ENCODE data around the gene RPS6KC1.
A peak's percentile ranks its signal among the peaks of the same experiment; 100 is the strongest.

The RPS6KC1 gene

DNA sequence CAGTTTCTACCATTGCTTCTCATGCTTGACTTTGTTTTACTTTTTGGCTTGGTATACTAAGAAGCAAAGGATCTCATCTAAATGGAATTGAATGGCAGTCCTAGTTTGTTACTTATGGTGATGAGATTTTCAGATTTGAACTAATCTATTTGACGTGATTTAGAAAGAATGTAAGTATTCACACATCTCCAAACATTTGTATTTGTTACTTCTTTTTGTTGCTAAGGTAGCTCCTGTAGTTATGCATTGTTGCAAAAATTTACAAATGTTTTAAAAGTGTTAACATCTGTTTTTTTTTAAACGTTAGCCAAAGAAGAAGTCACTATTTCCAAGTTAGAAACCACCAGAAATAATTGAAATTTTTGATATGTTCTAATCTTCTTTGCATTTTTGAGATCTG lies 222.5 kb downstream of the RPS6KC1 start:
- no peak overlapping the region for H3K4me3 Mint-ChIP-seq
- H3K27ac Mint-ChIP-seq (ENCODE audit: low read depth), result no peak overlapping the region
- ATAC-seq (replicated peaks; ENCODE audit: extremely low read depth, poor library complexity, severe bottlenecking), result no peak
- no peaks in the 10 kb centered on the region for H3K4me1 Mint-ChIP-seq
- no peaks in the 10 kb centered on the region for H3K27me3 Mint-ChIP-seq
- no peak for DNase-seq (ENCODE audit: low spot score in 2 of 2)
- peaks cover 13% of the 10 kb centered on the region for H3K36me3 Mint-ChIP-seq (ENCODE audit: insufficient read depth)
- H3K9me3 Mint-ChIP-seq, result no peaks in the 10 kb centered on the region

DNA sequence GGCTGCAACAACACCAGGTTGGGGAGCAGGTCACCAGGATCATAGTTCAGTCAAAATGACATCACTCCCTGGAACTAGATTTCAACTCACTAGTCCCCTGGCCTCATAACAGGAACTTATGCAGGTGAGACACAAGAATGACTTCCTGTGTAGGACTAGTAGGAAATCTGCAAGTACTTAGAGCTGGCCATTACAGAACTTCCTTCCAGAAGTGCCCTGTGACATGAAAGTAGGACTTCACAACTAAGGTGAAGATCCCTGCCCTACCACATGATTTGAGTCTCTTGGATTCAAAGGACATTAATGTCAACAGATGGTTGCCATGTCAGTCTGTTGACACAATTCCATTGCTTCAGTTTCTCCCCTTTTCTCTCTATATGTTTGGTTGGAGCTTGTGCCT lies 223.1 kb downstream of the RPS6KC1 start:
- Mint-ChIP-seq H3K27me3 (no peaks in the 10 kb centered on the region), H3K4me3 (no peak overlapping the region), H3K4me1 (no peaks in the 10 kb centered on the region), H3K36me3 (ENCODE audit: insufficient read depth) (peaks cover 13% of the 10 kb centered on the region), H3K9me3 (no peaks in the 10 kb centered on the region), H3K27ac (ENCODE audit: low read depth) (no peak overlapping the region)
- no peak for DNase-seq (ENCODE audit: low spot score in 2 of 2)
- no peak for ATAC-seq (replicated peaks; ENCODE audit: extremely low read depth, poor library complexity, severe bottlenecking)

DNA sequence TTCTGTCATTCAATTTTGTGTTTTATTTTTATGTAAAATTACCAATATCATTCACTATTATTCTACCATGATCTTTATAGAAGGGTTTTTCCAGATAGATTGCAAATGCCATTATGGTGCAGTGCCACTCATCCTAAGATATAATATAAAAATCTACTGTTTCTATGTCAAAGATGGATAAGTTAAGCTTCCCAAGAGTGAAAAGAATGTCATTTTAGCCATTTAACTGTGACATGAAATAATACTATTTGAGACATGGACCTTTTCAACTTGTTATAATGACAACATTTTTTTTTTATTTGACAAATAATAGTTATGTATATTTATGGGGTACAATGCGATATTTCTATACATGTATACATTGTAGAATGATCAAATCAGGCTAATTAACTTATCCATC lies 224.3 kb downstream of the RPS6KC1 start:
- peaks cover 13% of the 10 kb centered on the region for H3K36me3 Mint-ChIP-seq (ENCODE audit: insufficient read depth)
- no peak for ATAC-seq (replicated peaks; ENCODE audit: extremely low read depth, poor library complexity, severe bottlenecking)
- no peaks in the 10 kb centered on the region for H3K27me3 Mint-ChIP-seq
- no peaks in the 10 kb centered on the region for H3K4me1 Mint-ChIP-seq
- no peak overlapping the region for H3K27ac Mint-ChIP-seq (ENCODE audit: low read depth)
- no peaks in the 10 kb centered on the region for H3K9me3 Mint-ChIP-seq
- no peak for DNase-seq (ENCODE audit: low spot score in 2 of 2)
- no peak overlapping the region for H3K4me3 Mint-ChIP-seq

DNA sequence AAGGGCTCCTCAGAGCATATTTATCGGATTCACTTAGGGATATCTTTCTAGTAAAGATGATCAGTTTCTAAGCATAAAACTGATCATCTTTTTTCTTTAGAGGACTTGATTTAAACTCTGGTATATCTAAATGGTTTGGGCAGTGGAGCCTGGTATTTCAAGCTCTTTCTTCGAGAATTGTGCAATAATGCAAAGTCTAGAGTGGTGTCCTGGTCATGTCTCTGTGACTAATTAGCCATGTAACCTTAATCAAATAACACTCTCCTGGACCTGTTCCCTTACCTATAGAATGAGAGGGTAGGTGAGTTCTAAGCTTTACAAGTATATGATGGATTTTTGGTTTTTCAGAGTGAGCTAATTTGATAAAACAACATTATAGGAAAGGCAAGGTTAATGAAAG lies 225.2 kb downstream of the RPS6KC1 start:
- DNase-seq (ENCODE audit: low spot score in 2 of 2) (no peak), ATAC-seq (replicated peaks; ENCODE audit: extremely low read depth, poor library complexity, severe bottlenecking) (no peak)
- Mint-ChIP-seq H3K9me3 (no peaks in the 10 kb centered on the region), H3K4me1 (no peaks in the 10 kb centered on the region), H3K4me3 (no peak overlapping the region), H3K27ac (ENCODE audit: low read depth) (no peak overlapping the region), H3K27me3 (no peaks in the 10 kb centered on the region), H3K36me3 (ENCODE audit: insufficient read depth) (peaks cover 10% of the 10 kb centered on the region)

DNA sequence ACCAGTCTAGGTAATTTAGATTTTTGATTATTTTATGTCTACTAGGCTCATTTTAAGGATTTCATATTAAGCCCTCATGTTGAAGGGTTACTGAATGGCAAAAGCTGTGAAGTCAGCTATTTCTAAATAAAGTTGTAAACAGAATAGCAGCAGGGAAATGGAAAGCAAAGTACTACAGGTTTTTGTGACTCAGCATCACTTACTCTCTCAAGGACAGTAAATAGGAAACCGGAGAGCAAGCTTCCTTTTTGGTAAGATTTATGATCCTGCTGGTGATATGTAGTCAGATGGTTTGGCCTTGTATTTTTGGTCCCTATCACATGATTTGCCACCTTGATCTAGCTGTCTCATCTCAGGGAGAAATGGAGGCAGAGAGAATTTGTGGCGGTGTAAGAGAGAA lies 226.0 kb downstream of the RPS6KC1 start:
- Mint-ChIP-seq H3K27ac (ENCODE audit: low read depth) (no peak overlapping the region), H3K36me3 (ENCODE audit: insufficient read depth) (peaks cover 10% of the 10 kb centered on the region), H3K4me3 (no peak overlapping the region), H3K9me3 (no peaks in the 10 kb centered on the region), H3K27me3 (no peaks in the 10 kb centered on the region), H3K4me1 (no peaks in the 10 kb centered on the region)
- ATAC-seq (replicated peaks; ENCODE audit: extremely low read depth, poor library complexity, severe bottlenecking) (no peak), DNase-seq (ENCODE audit: low spot score in 2 of 2) (no peak)

DNA sequence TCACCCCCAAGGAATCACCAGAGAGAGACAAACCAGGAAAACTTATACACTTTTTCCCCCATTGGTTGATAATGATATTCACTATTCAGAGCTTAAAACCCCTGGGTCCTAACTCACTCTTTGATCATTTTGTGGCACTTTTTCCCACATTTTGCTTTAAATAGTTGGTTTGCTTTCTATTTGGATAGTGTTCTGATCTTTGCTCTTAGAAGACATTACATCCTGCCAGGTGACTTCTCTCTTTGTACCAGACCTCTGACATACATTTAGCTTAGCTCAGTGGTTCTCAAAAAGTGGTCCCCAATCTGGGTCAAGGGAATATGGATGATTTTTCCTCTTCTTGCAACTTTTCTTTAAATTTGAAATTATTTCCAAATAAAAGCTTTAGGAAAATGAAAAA lies 228.4 kb downstream of the RPS6KC1 start:
- Mint-ChIP-seq H3K4me3 (no peak overlapping the region), H3K27me3 (no peaks in the 10 kb centered on the region), H3K4me1 (no peaks in the 10 kb centered on the region), H3K36me3 (ENCODE audit: insufficient read depth) (peaks cover 5% of the 10 kb centered on the region), H3K9me3 (no peaks in the 10 kb centered on the region), H3K27ac (ENCODE audit: low read depth) (no peak overlapping the region)
- DNase-seq (ENCODE audit: low spot score in 2 of 2) (no peak), ATAC-seq (replicated peaks; ENCODE audit: extremely low read depth, poor library complexity, severe bottlenecking) (no peak)

DNA sequence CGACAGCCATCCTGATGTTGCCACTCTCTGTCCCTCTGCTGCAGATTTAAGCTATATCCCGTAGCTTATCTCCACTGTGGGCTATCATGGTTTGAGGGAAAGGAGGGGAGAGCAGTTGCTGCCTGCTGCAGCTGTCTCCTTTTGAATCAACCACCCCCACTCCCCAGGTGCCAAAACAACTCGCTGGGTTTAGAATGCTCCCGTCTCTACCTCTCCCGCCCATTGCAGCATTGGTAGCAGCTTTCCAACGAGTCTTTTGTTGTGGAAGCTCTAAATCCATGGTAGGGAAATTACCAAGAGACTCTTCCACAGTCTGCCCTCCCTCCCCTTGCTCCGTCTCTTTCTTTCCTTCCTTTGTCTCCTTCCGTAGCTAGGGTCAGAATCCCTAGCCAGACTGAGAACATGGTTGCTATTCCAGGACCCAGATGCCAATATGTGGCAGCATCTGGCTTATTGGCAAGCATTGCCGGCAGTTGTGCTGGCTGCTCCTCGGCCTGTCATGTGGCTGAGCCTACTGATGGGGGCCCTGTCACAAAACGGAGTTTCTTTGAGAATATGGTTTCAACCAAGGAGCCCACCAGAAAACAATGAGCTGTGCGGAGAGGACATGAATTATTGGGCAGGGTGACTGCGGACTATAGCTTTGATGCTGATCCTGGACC lies 230.7 kb downstream of the RPS6KC1 start:
- H3K4me1 Mint-ChIP-seq, result no peaks in the 10 kb centered on the region
- no peak overlapping the region for H3K27ac Mint-ChIP-seq (ENCODE audit: low read depth)
- H3K36me3 Mint-ChIP-seq (ENCODE audit: insufficient read depth), result no peaks in the 10 kb centered on the region
- no peaks in the 10 kb centered on the region for H3K27me3 Mint-ChIP-seq
- no peak overlapping the region for H3K4me3 Mint-ChIP-seq
- H3K9me3 Mint-ChIP-seq, result no peaks in the 10 kb centered on the region
- no peak for ATAC-seq (replicated peaks; ENCODE audit: extremely low read depth, poor library complexity, severe bottlenecking)
- DNase-seq (ENCODE audit: low spot score in 2 of 2), result no peak

DNA sequence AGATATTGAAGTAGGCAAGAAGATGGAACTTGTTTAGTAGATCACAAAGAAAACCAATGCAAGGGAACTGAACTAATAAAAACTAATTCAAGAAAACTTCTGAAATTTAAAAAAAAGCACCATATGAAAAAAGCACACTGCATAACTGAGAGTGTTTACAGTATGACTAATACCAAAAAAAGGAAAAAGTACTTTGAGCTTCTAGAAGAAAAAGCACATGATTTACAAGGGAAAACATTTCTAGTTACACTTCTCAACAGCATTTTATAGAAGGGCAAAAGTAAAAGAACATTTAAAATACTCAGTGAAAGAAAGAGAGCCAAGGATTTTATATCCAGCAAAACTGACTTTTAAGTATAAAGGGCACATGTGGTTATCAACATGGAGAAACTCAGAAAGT lies 233.6 kb downstream of the RPS6KC1 start:
- H3K4me1 Mint-ChIP-seq, result no peaks in the 10 kb centered on the region
- H3K9me3 Mint-ChIP-seq, result no peaks in the 10 kb centered on the region
- no peak overlapping the region for H3K4me3 Mint-ChIP-seq
- H3K27ac Mint-ChIP-seq (ENCODE audit: low read depth), result no peak overlapping the region
- DNase-seq (ENCODE audit: low spot score in 2 of 2) (no peak), ATAC-seq (replicated peaks; ENCODE audit: extremely low read depth, poor library complexity, severe bottlenecking) (no peak)
- H3K36me3 Mint-ChIP-seq (ENCODE audit: insufficient read depth), result no peaks in the 10 kb centered on the region
- no peaks in the 10 kb centered on the region for H3K27me3 Mint-ChIP-seq

DNA sequence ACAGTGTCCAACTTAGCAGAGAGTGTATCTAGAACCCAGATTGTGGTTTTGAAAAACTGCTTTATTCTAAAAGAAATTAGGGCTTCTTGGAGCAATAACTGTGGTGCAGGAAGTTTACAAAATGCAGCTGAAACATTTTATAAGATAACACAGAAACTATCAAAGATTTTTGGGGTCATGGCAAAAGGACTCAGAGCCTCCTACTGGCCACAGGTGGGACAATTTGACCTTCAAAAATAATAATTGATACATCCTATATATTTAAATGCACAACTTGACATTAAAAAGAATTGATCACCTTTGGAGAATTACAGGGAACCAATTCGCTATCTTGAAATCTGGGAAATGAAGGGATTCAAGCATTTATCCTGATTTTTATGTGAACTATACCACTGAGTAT lies 235.2 kb downstream of the RPS6KC1 start:
- no peak for DNase-seq (ENCODE audit: low spot score in 2 of 2)
- Mint-ChIP-seq H3K27ac (ENCODE audit: low read depth) (no peak overlapping the region), H3K4me3 (no peak overlapping the region), H3K9me3 (no peaks in the 10 kb centered on the region), H3K27me3 (no peaks in the 10 kb centered on the region), H3K36me3 (ENCODE audit: insufficient read depth) (no peaks in the 10 kb centered on the region), H3K4me1 (no peaks in the 10 kb centered on the region)
- ATAC-seq (replicated peaks; ENCODE audit: extremely low read depth, poor library complexity, severe bottlenecking), result no peak

DNA sequence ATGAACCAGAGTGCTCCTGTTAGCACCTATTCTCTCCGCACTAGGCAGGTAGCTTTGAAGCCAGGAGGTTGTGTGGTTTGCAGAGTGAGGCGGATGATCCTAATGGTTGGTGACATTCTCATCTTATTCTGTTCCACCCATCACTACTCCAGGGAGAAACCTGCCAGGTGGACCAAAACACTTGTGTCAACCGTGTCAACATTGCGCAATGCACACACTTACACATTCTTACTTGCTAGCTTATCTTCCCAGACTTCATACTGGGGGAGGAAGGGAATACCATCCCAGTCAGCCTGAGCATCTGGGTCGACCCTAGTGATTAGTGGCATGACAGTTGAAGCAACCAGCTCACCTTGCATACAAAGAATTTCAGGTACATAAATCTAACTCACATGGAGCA lies 236.9 kb downstream of the RPS6KC1 start:
- no peaks in the 10 kb centered on the region for H3K4me1 Mint-ChIP-seq
- no peaks in the 10 kb centered on the region for H3K36me3 Mint-ChIP-seq (ENCODE audit: insufficient read depth)
- no peaks in the 10 kb centered on the region for H3K27me3 Mint-ChIP-seq
- ATAC-seq (replicated peaks; ENCODE audit: extremely low read depth, poor library complexity, severe bottlenecking), result no peak
- H3K4me3 Mint-ChIP-seq, result no peak overlapping the region
- peak overlapping the region; percentile 51 for H3K27ac Mint-ChIP-seq (ENCODE audit: low read depth)
- H3K9me3 Mint-ChIP-seq, result no peaks in the 10 kb centered on the region
- no peak for DNase-seq (ENCODE audit: low spot score in 2 of 2)

DNA sequence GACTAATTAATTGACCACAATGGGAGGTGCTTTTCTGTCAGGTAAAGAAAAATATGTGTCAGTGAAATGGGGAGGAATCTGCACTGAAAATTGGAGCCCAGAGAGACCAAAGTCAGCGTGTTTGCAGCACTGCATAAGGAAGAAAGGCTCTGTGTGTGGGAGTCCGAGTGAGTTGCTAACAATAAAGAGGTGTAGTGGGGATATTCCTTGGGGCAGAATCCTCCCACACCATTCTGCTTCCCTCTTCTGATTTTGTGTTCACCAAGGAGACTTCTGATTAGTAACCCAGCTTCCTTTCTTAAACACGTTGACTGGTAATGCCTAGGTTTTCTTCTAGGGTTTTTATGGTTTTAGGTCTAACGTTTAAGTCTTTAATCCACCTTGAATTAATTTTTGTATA lies 240.5 kb downstream of the RPS6KC1 start:
- Mint-ChIP-seq H3K4me1 (no peaks in the 10 kb centered on the region), H3K27me3 (no peaks in the 10 kb centered on the region), H3K4me3 (no peak overlapping the region), H3K36me3 (ENCODE audit: insufficient read depth) (no peaks in the 10 kb centered on the region), H3K27ac (ENCODE audit: low read depth) (no peak overlapping the region), H3K9me3 (peaks cover 6% of the 10 kb centered on the region)
- ATAC-seq (replicated peaks; ENCODE audit: extremely low read depth, poor library complexity, severe bottlenecking) (no peak), DNase-seq (ENCODE audit: low spot score in 2 of 2) (no peak)

DNA sequence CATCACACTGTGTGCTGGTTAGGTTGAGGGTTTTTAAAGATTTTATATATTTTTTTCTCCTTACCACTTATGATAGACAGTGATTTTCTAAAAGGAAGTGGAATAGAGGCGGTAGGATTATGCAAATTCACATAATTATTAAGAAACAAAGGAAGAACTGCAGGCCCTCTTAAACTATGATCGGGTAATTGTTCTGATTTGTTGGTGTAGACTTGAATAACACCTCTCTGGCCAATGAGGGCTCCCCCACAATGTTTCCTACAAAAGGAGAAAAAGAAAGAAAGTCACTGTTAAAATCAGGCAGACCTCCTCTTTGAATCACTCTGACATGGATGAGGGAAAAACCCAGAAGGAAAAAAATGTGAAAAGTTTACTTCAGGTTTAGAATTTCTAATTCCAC lies 241.6 kb downstream of the RPS6KC1 start:
- Mint-ChIP-seq H3K4me3 (no peak overlapping the region), H3K36me3 (ENCODE audit: insufficient read depth) (no peaks in the 10 kb centered on the region), H3K4me1 (no peaks in the 10 kb centered on the region), H3K27me3 (no peaks in the 10 kb centered on the region), H3K9me3 (peaks cover 6% of the 10 kb centered on the region), H3K27ac (ENCODE audit: low read depth) (no peak overlapping the region)
- no peak for DNase-seq (ENCODE audit: low spot score in 2 of 2)
- ATAC-seq (replicated peaks; ENCODE audit: extremely low read depth, poor library complexity, severe bottlenecking), result no peak

DNA sequence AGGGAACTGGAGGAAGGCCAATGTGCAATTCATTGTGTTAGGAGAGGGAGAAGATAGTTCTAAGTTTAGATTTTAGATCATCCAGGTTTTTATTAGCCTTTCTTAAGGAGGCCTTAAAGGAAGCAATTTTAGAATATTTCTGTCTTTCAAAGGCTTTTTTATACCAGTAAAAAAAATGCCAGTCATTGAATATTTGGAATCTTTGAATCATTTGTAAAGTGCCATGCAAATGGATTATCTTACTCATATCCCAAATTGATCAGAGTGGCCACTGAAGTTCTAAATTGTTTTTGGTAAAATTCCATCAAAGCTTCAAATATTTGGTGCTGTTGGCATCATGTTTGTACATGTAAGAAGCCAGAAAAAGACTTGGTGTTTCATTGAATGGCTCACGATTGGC lies 244.8 kb downstream of the RPS6KC1 start:
- peaks cover 6% of the 10 kb centered on the region for H3K9me3 Mint-ChIP-seq
- no peaks in the 10 kb centered on the region for H3K36me3 Mint-ChIP-seq (ENCODE audit: insufficient read depth)
- no peak overlapping the region for H3K4me3 Mint-ChIP-seq
- H3K27me3 Mint-ChIP-seq, result no peaks in the 10 kb centered on the region
- H3K27ac Mint-ChIP-seq (ENCODE audit: low read depth), result no peak overlapping the region
- H3K4me1 Mint-ChIP-seq, result no peaks in the 10 kb centered on the region
- no peak for ATAC-seq (replicated peaks; ENCODE audit: extremely low read depth, poor library complexity, severe bottlenecking)
- DNase-seq (ENCODE audit: low spot score in 2 of 2), result no peak

DNA sequence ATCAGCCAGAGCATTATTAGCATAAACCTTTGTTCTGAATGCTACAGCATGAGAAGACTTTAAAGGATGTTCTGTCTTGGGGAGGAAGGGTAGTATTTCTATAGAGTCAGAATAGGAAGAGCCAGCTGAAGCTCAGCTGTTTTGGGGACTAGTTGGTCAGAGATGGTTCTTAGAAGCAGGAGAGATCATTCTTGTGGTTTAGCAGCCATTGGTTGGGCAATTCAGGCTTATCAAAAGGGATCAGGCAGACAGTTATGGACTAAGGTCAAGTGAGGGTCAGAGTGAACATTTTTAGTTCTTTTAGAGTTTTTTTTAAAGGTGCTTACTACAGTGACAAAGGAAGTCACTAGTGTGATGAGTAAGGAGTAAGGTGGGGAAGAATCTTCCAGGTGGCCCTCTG lies 245.5 kb downstream of the RPS6KC1 start:
- H3K27me3 Mint-ChIP-seq, result no peaks in the 10 kb centered on the region
- DNase-seq (ENCODE audit: low spot score in 2 of 2) (no peak), ATAC-seq (replicated peaks; ENCODE audit: extremely low read depth, poor library complexity, severe bottlenecking) (no peak)
- H3K4me3 Mint-ChIP-seq, result no peak overlapping the region
- no peaks in the 10 kb centered on the region for H3K4me1 Mint-ChIP-seq
- H3K27ac Mint-ChIP-seq (ENCODE audit: low read depth), result no peak overlapping the region
- no peaks in the 10 kb centered on the region for H3K36me3 Mint-ChIP-seq (ENCODE audit: insufficient read depth)
- H3K9me3 Mint-ChIP-seq, result peaks cover 6% of the 10 kb centered on the region

All from central memory CD8-positive, alpha-beta T cell (primary cell).